ENCODE data around the gene FZD4.

- TF ChIP-seq, protein P1, sequence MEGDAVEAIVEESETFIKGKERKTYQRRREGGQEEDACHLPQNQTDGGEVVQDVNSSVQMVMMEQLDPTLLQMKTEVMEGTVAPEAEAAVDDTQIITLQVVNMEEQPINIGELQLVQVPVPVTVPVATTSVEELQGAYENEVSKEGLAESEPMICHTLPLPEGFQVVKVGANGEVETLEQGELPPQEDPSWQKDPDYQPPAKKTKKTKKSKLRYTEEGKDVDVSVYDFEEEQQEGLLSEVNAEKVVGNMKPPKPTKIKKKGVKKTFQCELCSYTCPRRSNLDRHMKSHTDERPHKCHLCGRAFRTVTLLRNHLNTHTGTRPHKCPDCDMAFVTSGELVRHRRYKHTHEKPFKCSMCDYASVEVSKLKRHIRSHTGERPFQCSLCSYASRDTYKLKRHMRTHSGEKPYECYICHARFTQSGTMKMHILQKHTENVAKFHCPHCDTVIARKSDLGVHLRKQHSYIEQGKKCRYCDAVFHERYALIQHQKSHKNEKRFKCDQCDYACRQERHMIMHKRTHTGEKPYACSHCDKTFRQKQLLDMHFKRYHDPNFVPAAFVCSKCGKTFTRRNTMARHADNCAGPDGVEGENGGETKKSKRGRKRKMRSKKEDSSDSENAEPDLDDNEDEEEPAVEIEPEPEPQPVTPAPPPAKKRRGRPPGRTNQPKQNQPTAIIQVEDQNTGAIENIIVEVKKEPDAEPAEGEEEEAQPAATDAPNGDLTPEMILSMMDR (IDR thresholded peaks at IDR 0.05): no peak
- no peak for TF ChIP-seq ZFX (IDR thresholded peaks at IDR 0.05; ENCODE audit: borderline replicate concordance)
Measured at GRCh38 chr11:86931548-86932258, 23.5 kb downstream of the FZD4 start.

All from 22Rv1 (cell line).